MM.1S (cell line): Measurements from ENCODE around the gene CCDC91.

Experiments
- EZH2 ChIP-seq: fragments of 300-600 bp; sonication (generic); optimal IDR thresholded peaks from 2 replicates; pipeline ENCODE3; 2017; ENCODE audit warnings: low read depth, mild to moderate bottlenecking, antibody characterized with exemption, low read length, mixed read lengths
- EZH2phosphoT487 ChIP-seq: fragments of 300-600 bp; sonication (generic); IDR thresholded peaks from 2 replicates; pipeline ENCODE4 v1.6.1; 2018; ENCODE audit warnings: antibody characterized with exemption, low read length
- TF ChIP-seq, protein P1 (sequence below): fragments of 300-600 bp; sonication (generic); IDR thresholded peaks from 2 replicates; pipeline ENCODE4 v1.5.1; 2016; ENCODE audit warnings: antibody characterized with exemption, low read length, mixed read lengths

DNA sequence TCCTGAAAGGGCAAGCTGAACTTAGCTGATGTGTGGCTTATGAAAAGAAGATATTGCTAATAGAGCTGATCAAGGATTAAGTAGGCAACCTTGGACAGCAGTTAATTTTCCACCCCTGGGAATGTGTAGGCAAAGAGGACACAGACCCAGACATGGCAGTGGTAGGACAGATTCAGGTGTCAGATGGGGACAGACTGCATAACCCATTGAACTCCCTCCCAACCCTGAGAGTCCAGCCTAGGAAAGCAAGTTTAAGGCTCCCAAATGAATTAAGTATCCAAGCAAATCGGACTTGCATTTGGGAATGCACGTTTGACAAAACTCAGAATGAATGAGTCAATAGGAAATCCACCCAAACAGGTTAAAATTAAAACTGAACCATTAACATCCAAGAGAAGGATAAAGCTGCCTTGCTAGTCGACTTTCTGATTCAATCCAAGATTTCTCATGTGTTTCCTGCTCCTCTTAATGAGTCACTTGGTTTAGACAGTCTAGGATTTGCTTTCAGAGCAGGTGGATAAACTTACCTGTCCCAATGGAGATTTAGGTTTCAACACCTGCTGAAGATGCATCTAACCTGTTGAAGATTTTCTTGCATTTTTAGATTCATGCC lies 385.4 kb downstream of the CCDC91 start:
- TF ChIP-seq EZH2phosphoT487 = no peak
- TF ChIP-seq, protein P1, sequence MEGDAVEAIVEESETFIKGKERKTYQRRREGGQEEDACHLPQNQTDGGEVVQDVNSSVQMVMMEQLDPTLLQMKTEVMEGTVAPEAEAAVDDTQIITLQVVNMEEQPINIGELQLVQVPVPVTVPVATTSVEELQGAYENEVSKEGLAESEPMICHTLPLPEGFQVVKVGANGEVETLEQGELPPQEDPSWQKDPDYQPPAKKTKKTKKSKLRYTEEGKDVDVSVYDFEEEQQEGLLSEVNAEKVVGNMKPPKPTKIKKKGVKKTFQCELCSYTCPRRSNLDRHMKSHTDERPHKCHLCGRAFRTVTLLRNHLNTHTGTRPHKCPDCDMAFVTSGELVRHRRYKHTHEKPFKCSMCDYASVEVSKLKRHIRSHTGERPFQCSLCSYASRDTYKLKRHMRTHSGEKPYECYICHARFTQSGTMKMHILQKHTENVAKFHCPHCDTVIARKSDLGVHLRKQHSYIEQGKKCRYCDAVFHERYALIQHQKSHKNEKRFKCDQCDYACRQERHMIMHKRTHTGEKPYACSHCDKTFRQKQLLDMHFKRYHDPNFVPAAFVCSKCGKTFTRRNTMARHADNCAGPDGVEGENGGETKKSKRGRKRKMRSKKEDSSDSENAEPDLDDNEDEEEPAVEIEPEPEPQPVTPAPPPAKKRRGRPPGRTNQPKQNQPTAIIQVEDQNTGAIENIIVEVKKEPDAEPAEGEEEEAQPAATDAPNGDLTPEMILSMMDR = no peak
- TF ChIP-seq EZH2 = no peak
